HUES64 (cell line): ENCODE results near the gene RGS12.

Experiments used
- H3K27ac ChIP-seq: 2 replicates; pipeline ENCODE4 v1.7.0; 2013; ENCODE audit warnings: low read depth, low read length, inconsistent platforms
- H3K27me3 ChIP-seq: 2 replicates; pipeline ENCODE4 v1.6.1; 2013; ENCODE audit warnings: mild to moderate bottlenecking, low read length; ENCODE audit not compliant: insufficient read depth
- H3K36me3 ChIP-seq: 2 replicates; pipeline ENCODE4 v1.6.1; 2013; ENCODE audit warnings: mild to moderate bottlenecking, low read length; ENCODE audit not compliant: insufficient read depth
- H3K4me1 ChIP-seq: 2 replicates; pipeline ENCODE4 v1.6.1; 2013; ENCODE audit warnings: mild to moderate bottlenecking, low read length, moderate library complexity; ENCODE audit not compliant: insufficient read depth
- H3K4me3 ChIP-seq: 2 replicates; pipeline ENCODE4 v1.5.1; 2013; ENCODE audit warnings: mild to moderate bottlenecking, low read length, moderate library complexity
- H3K9ac ChIP-seq: 2 replicates; pipeline ENCODE4 v1.6.1; 2013; ENCODE audit warnings: mild to moderate bottlenecking, low read depth, low read length
- H3K9me3 ChIP-seq: 2 replicates; pipeline ENCODE4 v1.6.1; 2013; ENCODE audit warnings: low read depth, low read length; ENCODE audit not compliant: insufficient read depth
- WGBS: fragments of 150-250, 120-280 bp; methylation state at CpG from one replicate; pipeline ENCODE4 v1.1.7; 2013; ENCODE audit warnings: missing lambda C conversion rate; 5-methylcytosine and 5-hydroxymethylcytosine counted together

The RGS12 gene

GRCh38 chr4:3331511-3332394, 38.9 kb downstream of the RGS12 start:
- no peaks in the 10 kb centered on the region for H3K36me3 ChIP-seq
- H3K27ac ChIP-seq, result no peak overlapping the region
- H3K27me3 ChIP-seq, result no peaks in the 10 kb centered on the region
- WGBS, result 94% methylated on average over 23 of the region's 23 CpGs
- H3K4me3 ChIP-seq, result no peak overlapping the region
- H3K9ac ChIP-seq, result no peak overlapping the region
- no peaks in the 10 kb centered on the region for H3K9me3 ChIP-seq
- no peaks in the 10 kb centered on the region for H3K4me1 ChIP-seq

GRCh38 chr4:3332498-3332897, 39.7 kb downstream of the RGS12 start:
- no peaks in the 10 kb centered on the region for H3K4me1 ChIP-seq
- no peaks in the 10 kb centered on the region for H3K27me3 ChIP-seq
- WGBS, result 83% methylated on average over 9 of the region's 9 CpGs
- no peaks in the 10 kb centered on the region for H3K9me3 ChIP-seq
- no peak overlapping the region for H3K9ac ChIP-seq
- H3K27ac ChIP-seq, result no peak overlapping the region
- H3K36me3 ChIP-seq, result no peaks in the 10 kb centered on the region
- H3K4me3 ChIP-seq, result no peak overlapping the region

DNA sequence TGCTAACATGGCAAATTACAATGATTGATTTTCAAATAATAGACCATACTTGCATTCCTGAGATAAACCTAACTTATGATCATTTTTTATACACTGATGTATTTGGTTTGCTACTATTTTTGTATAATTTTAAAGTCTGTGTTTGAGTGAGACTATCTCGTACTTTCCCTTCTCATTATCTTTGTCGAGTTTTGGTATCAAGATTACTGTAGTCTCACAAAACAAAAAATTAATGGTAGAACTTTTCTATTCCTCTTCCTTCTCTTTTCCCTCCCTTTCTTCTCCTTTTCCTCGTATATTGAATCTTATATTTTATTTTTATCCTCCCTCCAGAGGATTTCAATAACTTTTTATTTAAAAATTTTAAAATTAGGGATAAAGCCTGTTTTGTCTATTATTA, 41.5 kb downstream of the RGS12 start:
- Histone ChIP-seq H3K27ac (no peak overlapping the region), H3K4me3 (no peak overlapping the region), H3K27me3 (no peaks in the 10 kb centered on the region), H3K36me3 (no peaks in the 10 kb centered on the region), H3K4me1 (no peaks in the 10 kb centered on the region), H3K9ac (no peak overlapping the region), H3K9me3 (no peaks in the 10 kb centered on the region)
- 96% methylated on average over 3 of the region's 3 CpGs for whole genome bisulfite sequencing

- Histone ChIP-seq H3K9ac (no peak overlapping the region), H3K27ac (no peak overlapping the region), H3K36me3 (no peaks in the 10 kb centered on the region), H3K9me3 (no peaks in the 10 kb centered on the region), H3K4me1 (no peaks in the 10 kb centered on the region), H3K4me3 (no peak overlapping the region), H3K27me3 (no peaks in the 10 kb centered on the region)
- 90% methylated on average over 10 of the region's 10 CpGs for WGBS
These were observed 42.6 kb downstream of the RGS12 start for GRCh38 chr4:3335385-3335784.

- Histone ChIP-seq H3K36me3 (no peaks in the 10 kb centered on the region), H3K27me3 (no peaks in the 10 kb centered on the region), H3K4me1 (no peaks in the 10 kb centered on the region), H3K9ac (no peak overlapping the region), H3K4me3 (no peak overlapping the region), H3K9me3 (no peaks in the 10 kb centered on the region), H3K27ac (no peak overlapping the region)
- 93% methylated on average over 7 of the region's 7 CpGs for WGBS
These were observed 43.2 kb downstream of the RGS12 start for GRCh38 chr4:3335982-3336381.

- Histone ChIP-seq H3K36me3 (no peaks in the 10 kb centered on the region), H3K9ac (no peak overlapping the region), H3K9me3 (no peaks in the 10 kb centered on the region), H3K27ac (no peak overlapping the region), H3K4me3 (no peak overlapping the region), H3K27me3 (no peaks in the 10 kb centered on the region), H3K4me1 (no peaks in the 10 kb centered on the region)
- WGBS, result 95% methylated on average over 11 of the region's 14 CpGs
These were observed 43.8 kb downstream of the RGS12 start for GRCh38 chr4:3336382-3337356.

- WGBS, result 96% methylated on average over 6 of the region's 6 CpGs
- Histone ChIP-seq H3K9me3 (no peaks in the 10 kb centered on the region), H3K36me3 (no peaks in the 10 kb centered on the region), H3K27me3 (no peaks in the 10 kb centered on the region), H3K9ac (no peak overlapping the region), H3K4me3 (no peak overlapping the region), H3K4me1 (peaks cover 6% of the 10 kb centered on the region; the same call in 1 of the 2 replicates), H3K27ac (no peak overlapping the region)
These were observed 44.5 kb downstream of the RGS12 start for GRCh38 chr4:3337357-3337732.

DNA sequence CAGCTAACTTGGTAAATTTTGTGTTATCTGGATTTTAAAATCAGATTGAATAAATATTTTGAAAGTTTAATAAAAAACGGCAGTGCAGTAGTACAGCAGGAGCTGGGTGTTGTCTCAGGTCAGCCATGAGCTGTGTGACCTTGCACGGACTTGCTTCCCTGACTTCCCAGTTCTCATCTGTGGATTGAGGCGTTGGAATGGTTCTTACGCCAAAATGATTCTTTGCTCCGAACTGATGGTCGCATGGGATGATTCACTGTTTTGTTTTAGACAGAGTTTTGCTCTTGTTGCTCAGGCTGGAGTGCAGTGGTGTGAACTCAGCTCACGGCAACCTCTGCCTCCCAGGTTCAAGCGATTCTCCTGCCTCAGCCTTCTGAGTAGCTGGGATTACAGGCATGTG, 45.0 kb downstream of the RGS12 start:
- WGBS, result 93% methylated on average over 8 of the region's 8 CpGs
- H3K9ac ChIP-seq, result no peak overlapping the region

GRCh38 chr4:3338321-3338838, 45.6 kb downstream of the RGS12 start:
- 94% methylated on average over 13 of the region's 13 CpGs for WGBS
- Histone ChIP-seq H3K9ac (no peak overlapping the region), H3K36me3 (no peaks in the 10 kb centered on the region; the same call in 1 of the 2 replicates), H3K4me1 (peaks cover 11% of the 10 kb centered on the region; the same call in 1 of the 2 replicates), H3K4me3 (no peak overlapping the region), H3K27ac (no peak overlapping the region), H3K27me3 (no peaks in the 10 kb centered on the region), H3K9me3 (no peaks in the 10 kb centered on the region)

More for the DNA sequence above, 45.0 kb downstream of the RGS12 start:
- Histone ChIP-seq H3K4me3 (no peak overlapping the region), H3K9me3 (no peaks in the 10 kb centered on the region), H3K27me3 (no peaks in the 10 kb centered on the region), H3K4me1 (peaks cover 11% of the 10 kb centered on the region; the same call in 1 of the 2 replicates), H3K27ac (no peak overlapping the region), H3K36me3 (no peaks in the 10 kb centered on the region)

- H3K36me3 ChIP-seq, result no peaks in the 10 kb centered on the region; the same call in 1 of the 2 replicates
- 86% methylated on average over 9 of the region's 10 CpGs for WGBS
- H3K27me3 ChIP-seq, result no peaks in the 10 kb centered on the region
- no peaks in the 10 kb centered on the region for H3K9me3 ChIP-seq
- no peak overlapping the region for H3K4me3 ChIP-seq
- peaks cover 11% of the 10 kb centered on the region; the same call in 1 of the 2 replicates for H3K4me1 ChIP-seq
- no peak overlapping the region for H3K27ac ChIP-seq
- no peak overlapping the region for H3K9ac ChIP-seq
These were observed 46.2 kb downstream of the RGS12 start for GRCh38 chr4:3338976-3339531.
